DND-41 (cell line): ENCODE data around the gene TTC23L.

ENCODE experiments used
- ATAC-seq: fragments of 200-7000 bp; cut with Tn5 transposase; 3 replicates; pipeline ENCODE4 v1.9.1; 2021; ENCODE audit warnings: low read depth; ENCODE audit not compliant: insufficient read depth
- DNase-seq: peaks from one replicate; pipeline ENCODE4 v3.0.0-alpha.2; 2020
- H2AFZ ChIP-seq: 2 replicates; pipeline ENCODE4 v1.6.0; 2012; ENCODE audit warnings: low read depth, low read length
- H3K27ac ChIP-seq: 2 replicates; pipeline ENCODE4 v1.5.1; 2012; ENCODE audit warnings: low read length, inconsistent platforms
- H3K27me3 ChIP-seq: fragments of 200-600 bp; sonication (generic); 2 replicates; pipeline ENCODE4 v1.6.0; 2012; ENCODE audit warnings: low read length, mild to moderate bottlenecking, inconsistent platforms; ENCODE audit not compliant: insufficient read depth, poor library complexity
- H3K36me3 ChIP-seq: 2 replicates; pipeline ENCODE4 v1.5.1; 2012; ENCODE audit warnings: low read length, inconsistent platforms; ENCODE audit not compliant: insufficient read depth
- H3K4me1 ChIP-seq: 2 replicates; pipeline ENCODE4 v1.5.1; 2012; ENCODE audit warnings: mild to moderate bottlenecking, low read length; ENCODE audit not compliant: insufficient read depth
- H3K4me2 ChIP-seq: 2 replicates; pipeline ENCODE4 v1.6.0; 2012; ENCODE audit warnings: mild to moderate bottlenecking, moderate library complexity, low read length, inconsistent platforms; ENCODE audit not compliant: insufficient read depth
- H3K4me3 ChIP-seq, 2 experiments: fragments of 200-600 bp in 1 of 2; shearing (Covaris generic) in 1 of 2; 2 replicates each; pipeline ENCODE4 v1.5.1; 2012 to 2016; ENCODE audit warnings: inconsistent platforms in 2 of 2, low read length in 2 of 2, mild to moderate bottlenecking in 2 of 2, low read depth in 1 of 2, moderate library complexity in 1 of 2
- H3K79me2 ChIP-seq: 2 replicates; pipeline ENCODE4 v1.6.0; 2012; ENCODE audit warnings: low read length, inconsistent platforms; ENCODE audit not compliant: insufficient read depth
- H3K9ac ChIP-seq: 2 replicates; pipeline ENCODE4 v1.6.0; 2012; ENCODE audit warnings: low read depth, mild to moderate bottlenecking, inconsistent platforms, low read length, moderate library complexity
- H3K9me3 ChIP-seq: 2 replicates; pipeline ENCODE4 v1.5.1; 2012; ENCODE audit warnings: low read length, moderate library complexity, mild to moderate bottlenecking, inconsistent platforms; ENCODE audit not compliant: insufficient read depth, severe bottlenecking
- H4K20me1 ChIP-seq: 2 replicates; pipeline ENCODE4 v1.6.0; 2012; ENCODE audit warnings: low read length; ENCODE audit not compliant: insufficient read depth
- EZH2 ChIP-seq: IDR thresholded peaks from 3 replicates; pipeline ENCODE4 v1.6.1; 2012; ENCODE audit warnings: borderline replicate concordance, low read depth, mild to moderate bottlenecking, moderate library complexity, low read length, inconsistent platforms; ENCODE audit not compliant: severe bottlenecking
- TF ChIP-seq, protein P1 (sequence below): IDR thresholded peaks from 2 replicates; pipeline ENCODE4 v1.5.1; 2012; ENCODE audit warnings: borderline replicate concordance, low read length, moderate library complexity, mild to moderate bottlenecking; ENCODE audit not compliant: poor library complexity, severe bottlenecking; ENCODE audit errors: extremely low read depth

Gene TTC23L

DNA sequence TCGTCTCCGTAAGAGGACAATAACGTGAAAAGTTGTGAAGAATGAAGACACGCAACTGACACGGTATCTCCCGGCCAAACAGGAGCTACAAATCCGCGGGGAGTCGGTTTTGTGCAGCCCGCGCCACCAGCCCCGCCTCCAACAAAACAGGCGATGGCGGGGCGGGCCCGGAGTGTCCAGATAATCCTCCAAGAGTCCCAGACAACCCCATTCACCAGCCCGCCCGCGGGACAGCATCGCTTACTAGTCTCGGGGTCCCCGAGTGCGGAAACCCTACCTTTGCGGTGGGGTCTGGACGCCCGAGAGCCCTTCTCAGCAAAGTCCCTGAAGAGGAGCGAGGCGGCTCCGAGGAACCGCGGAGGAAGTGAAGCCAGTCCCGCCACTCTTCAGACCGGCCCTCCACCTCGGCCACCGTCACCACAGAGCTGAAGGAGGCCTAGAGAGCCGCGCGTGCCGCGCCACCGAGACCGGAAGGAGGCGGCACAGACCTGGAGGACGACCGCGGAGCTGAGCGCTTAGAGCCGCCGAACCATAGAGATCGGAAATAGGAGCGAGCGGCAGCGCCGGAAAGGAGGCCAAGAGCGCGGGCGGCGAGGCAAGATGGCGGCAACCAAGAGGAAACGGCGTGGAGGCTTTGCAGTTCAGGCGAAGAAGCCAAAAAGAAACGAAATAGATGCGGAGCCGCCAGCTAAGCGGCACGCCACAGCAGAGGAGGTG lies 76.3 kb downstream of the TTC23L start, which contains the start of the genes BRIX1 and RAD1:
BRIX1 (plus strand) TSS at position 573 of the 717 bp plus-strand sequence; CDS start at position 601, 28 bp downstream.
RAD1 (minus strand) TSS at position 366 of the 717 bp plus-strand sequence. CDS start 612 bp downstream, outside the sequence.
- Histone ChIP-seq H3K9ac (peak within 1 kb of the TSS; percentile 76), H3K4me2 (peak within 1 kb of the TSS; percentile 80), H3K4me3 (peak within 1 kb of the TSS; percentile 72 to 82), H3K27ac (peak within 1 kb of the TSS; percentile 85), H3K27me3 (no peaks in the 10 kb centered on the region), H3K9me3 (no peaks in the 10 kb centered on the region), H4K20me1 (peaks cover 18% of the 10 kb centered on the region), H3K4me1 (peaks cover 42% of the 10 kb centered on the region), H2AFZ (peak within 1 kb of the TSS; percentile 92), H3K79me2 (peaks cover 86% of the 10 kb centered on the region), H3K36me3 (peaks cover 56% of the 10 kb centered on the region)
- DNase-seq = peak; percentile 95
- ATAC-seq = peak; percentile 98
- TF ChIP-seq EZH2 = no peak
- TF ChIP-seq, protein P1, sequence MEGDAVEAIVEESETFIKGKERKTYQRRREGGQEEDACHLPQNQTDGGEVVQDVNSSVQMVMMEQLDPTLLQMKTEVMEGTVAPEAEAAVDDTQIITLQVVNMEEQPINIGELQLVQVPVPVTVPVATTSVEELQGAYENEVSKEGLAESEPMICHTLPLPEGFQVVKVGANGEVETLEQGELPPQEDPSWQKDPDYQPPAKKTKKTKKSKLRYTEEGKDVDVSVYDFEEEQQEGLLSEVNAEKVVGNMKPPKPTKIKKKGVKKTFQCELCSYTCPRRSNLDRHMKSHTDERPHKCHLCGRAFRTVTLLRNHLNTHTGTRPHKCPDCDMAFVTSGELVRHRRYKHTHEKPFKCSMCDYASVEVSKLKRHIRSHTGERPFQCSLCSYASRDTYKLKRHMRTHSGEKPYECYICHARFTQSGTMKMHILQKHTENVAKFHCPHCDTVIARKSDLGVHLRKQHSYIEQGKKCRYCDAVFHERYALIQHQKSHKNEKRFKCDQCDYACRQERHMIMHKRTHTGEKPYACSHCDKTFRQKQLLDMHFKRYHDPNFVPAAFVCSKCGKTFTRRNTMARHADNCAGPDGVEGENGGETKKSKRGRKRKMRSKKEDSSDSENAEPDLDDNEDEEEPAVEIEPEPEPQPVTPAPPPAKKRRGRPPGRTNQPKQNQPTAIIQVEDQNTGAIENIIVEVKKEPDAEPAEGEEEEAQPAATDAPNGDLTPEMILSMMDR = peak; percentile 36

DNA sequence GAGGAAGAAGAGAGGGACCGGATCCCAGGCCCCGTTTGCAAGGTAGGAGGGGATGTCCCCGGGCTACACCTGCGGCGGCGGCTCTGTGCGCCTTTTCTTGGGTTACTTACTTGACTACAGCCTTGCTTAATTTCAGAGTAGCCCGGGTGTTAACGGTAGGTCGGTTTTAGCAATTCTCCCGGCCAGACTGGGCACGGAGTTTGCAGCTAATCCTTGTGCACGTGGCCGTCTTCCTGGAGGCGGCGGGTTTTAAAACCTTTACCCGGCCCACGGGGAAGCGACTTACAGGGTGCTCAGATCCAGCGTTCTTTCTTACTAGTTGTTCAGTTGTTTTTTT lies 76.9 kb downstream of the TTC23L start:
- Histone ChIP-seq H3K27ac (peak overlapping the region; percentile 85), H3K4me3 (peak overlapping the region; percentile 72 to 82), H3K79me2 (peaks cover 91% of the 10 kb centered on the region), H3K9ac (peak overlapping the region; percentile 76), H2AFZ (peak overlapping the region; percentile 72), H4K20me1 (peaks cover 18% of the 10 kb centered on the region), H3K27me3 (no peaks in the 10 kb centered on the region), H3K4me2 (peak overlapping the region; percentile 80; the same call in 1 of the 2 replicates), H3K4me1 (peaks cover 42% of the 10 kb centered on the region), H3K9me3 (no peaks in the 10 kb centered on the region), H3K36me3 (peaks cover 57% of the 10 kb centered on the region)
- ATAC-seq (peak; percentile 9; the same call in 2 of the 3 replicates), DNase-seq (no peak)
- TF ChIP-seq, protein P1 = no peak
- no peak for TF ChIP-seq EZH2

DNA sequence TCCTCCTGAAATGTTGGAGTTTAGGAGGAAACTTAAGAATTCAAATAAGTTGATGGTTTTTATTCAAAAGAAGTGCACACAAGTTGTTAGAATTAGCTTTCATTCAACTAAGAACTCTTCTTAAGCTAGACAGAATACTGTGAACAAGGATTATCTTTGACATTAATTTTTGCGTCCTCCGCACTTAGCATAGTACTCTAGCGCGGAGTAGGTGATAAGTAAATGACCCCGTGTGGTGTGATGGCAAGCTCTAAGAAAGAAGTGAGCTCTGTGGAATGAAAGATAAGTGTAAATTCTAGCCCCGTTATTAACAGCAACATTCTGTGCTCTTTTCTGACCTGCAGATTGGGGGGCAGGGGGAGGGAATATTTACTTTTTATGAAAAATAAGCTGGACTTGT lies 77.6 kb downstream of the TTC23L start:
- H3K27ac ChIP-seq = peak overlapping the region; percentile 85
- peak overlapping the region; percentile 76 for H3K9ac ChIP-seq
- H3K4me1 ChIP-seq = peaks cover 42% of the 10 kb centered on the region
- H3K27me3 ChIP-seq = no peaks in the 10 kb centered on the region
- peaks cover 98% of the 10 kb centered on the region for H3K79me2 ChIP-seq
- no peaks in the 10 kb centered on the region for H3K9me3 ChIP-seq
- H3K4me2 ChIP-seq = peak overlapping the region; percentile 80
- ATAC-seq (no peak), DNase-seq (no peak)
- peaks cover 18% of the 10 kb centered on the region for H4K20me1 ChIP-seq
- peaks cover 57% of the 10 kb centered on the region for H3K36me3 ChIP-seq
- TF ChIP-seq, protein P1 = no peak
- no peak for TF ChIP-seq EZH2
- peak overlapping the region; percentile 72 to 82 for H3K4me3 ChIP-seq
- H2AFZ ChIP-seq = no peak overlapping the region
